Mucosa of rectum (tissue), 2 donors: ENCODE measurements around the gene ACD.

Source experiments
- H3K27ac ChIP-seq, 2 donors: one replicate each; pipeline ENCODE4 v1.7.0; 2013; ENCODE audit warnings: inconsistent platforms in 2 of 2, low read depth in 2 of 2, low read length in 2 of 2
- H3K27me3 ChIP-seq, 2 donors: one replicate each; pipeline ENCODE4 v1.7.0; 2013; ENCODE audit warnings: low read length in 2 of 2; ENCODE audit not compliant: control insufficient read depth in 2 of 2, insufficient read depth in 2 of 2
- H3K36me3 ChIP-seq, 2 donors: one replicate each; pipeline ENCODE4 v1.7.0; 2013; ENCODE audit warnings: low read length in 2 of 2; ENCODE audit not compliant: control insufficient read depth in 2 of 2, insufficient read depth in 2 of 2
- H3K4me1 ChIP-seq, 2 donors: one replicate each; pipeline ENCODE4 v1.7.0; 2013; ENCODE audit warnings: low read length in 2 of 2, mild to moderate bottlenecking in 1 of 2; ENCODE audit not compliant: control insufficient read depth in 2 of 2, insufficient read depth in 2 of 2
- H3K4me3 ChIP-seq, 2 donors: one replicate each; pipeline ENCODE4 v1.7.0; 2013; ENCODE audit warnings: low read length in 2 of 2
- H3K9ac ChIP-seq, 2 donors: one replicate each; pipeline ENCODE4 v1.7.0; 2013; ENCODE audit warnings: low read length in 2 of 2, low read depth in 1 of 2, mild to moderate bottlenecking in 1 of 2
- H3K9me3 ChIP-seq, 2 donors: one replicate each; pipeline ENCODE4 v1.7.0; 2013; ENCODE audit warnings: low read length in 2 of 2; ENCODE audit not compliant: control insufficient read depth in 2 of 2
- donor health status: healthy.
- donor health status: Normal muscosa, but diverticular disease.

Gene ACD

DNA sequence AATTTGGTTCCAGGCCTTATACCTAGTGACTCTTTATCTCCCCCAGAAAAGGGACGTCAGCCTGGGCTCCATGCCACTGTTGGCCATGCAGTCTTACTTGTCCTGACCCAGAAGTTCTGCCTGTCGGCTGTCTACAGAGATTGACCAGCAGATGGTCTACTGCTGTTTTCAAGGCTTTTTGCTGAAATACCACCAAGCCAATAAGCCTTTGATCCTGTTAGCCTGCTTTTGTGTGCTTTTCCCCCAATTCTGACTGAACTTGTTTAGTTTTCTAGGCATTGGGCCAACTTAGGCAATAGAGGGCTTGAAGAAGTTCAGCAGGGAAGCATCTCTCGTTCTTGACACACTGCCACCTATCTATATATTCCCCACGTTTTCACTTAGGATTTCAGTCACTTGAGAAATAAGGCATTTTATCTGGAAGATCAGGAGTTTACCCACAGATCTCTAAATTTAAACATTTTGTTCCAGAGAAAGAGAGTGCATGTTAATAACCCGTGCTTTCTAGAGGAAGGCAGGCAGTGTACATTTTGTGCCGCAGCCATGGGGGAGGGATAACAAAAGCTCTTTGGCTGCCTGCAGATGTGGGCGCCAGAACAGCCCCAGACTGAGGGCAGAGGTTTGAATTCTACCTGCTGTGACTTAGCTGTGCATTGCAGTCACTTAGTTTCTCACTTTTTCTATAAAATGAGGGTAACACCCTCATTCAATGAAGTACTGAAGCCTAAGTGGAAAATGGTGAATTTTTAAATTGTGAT is 27.5 kb downstream of the ACD start:
- no peak overlapping the region for H3K27ac ChIP-seq
- H3K4me3 ChIP-seq = no peak overlapping the region
- H3K9me3 ChIP-seq = no peaks in the 10 kb centered on the region
- no peaks in the 10 kb centered on the region for H3K27me3 ChIP-seq
- no peaks in the 10 kb centered on the region for H3K4me1 ChIP-seq
- H3K36me3 ChIP-seq = peaks cover 39 to 61% of the 10 kb centered on the region in 2 donors
- no peak overlapping the region for H3K9ac ChIP-seq

DNA sequence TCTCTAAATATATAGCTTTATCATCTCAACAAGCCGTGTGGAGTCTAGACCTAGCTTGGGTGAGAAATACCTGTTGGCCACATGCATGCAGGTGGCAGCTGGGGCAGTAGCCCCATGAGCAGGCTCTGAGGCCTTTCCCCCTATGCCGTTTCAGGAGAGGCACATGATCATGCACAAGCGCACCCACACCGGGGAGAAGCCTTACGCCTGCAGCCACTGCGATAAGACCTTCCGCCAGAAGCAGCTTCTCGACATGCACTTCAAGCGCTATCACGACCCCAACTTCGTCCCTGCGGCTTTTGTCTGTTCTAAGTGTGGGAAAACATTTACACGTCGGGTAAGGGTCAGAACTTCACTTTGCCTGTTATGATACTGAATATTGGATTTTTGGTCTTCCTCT is 31.8 kb downstream of the ACD start:
- Histone ChIP-seq H3K9ac (no peak overlapping the region), H3K9me3 (no peaks in the 10 kb centered on the region), H3K4me1 (no peaks in the 10 kb centered on the region), H3K27ac (no peak overlapping the region), H3K36me3 (peaks cover 50 to 63% of the 10 kb centered on the region in 2 donors), H3K4me3 (no peak overlapping the region), H3K27me3 (no peaks in the 10 kb centered on the region)

DNA sequence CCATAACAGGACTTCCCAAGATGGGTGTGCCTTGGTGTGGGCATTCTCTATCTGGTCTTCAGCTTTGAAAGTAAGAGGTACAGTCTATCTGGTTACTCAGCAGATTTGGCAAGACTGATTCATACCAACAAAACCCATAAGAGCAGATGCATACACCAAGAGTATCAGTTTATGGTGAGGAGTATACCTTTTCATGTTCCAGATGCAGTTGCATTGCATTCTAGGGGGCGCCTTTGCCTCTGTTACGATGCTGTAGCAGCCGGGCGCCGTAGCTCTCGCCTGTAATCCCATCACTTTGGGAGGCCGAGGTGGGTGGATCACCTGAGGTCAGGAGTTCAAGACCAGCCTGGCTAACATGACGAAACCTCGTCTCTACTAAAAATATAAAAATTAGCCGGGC is 46.3 kb downstream of the ACD start:
- Histone ChIP-seq H3K4me1 (no peaks in the 10 kb centered on the region), H3K36me3 (peaks cover 36 to 57% of the 10 kb centered on the region in 2 donors), H3K9me3 (no peaks in the 10 kb centered on the region), H3K9ac (no peak overlapping the region), H3K27ac (no peak overlapping the region), H3K27me3 (no peaks in the 10 kb centered on the region), H3K4me3 (no peak overlapping the region)

DNA sequence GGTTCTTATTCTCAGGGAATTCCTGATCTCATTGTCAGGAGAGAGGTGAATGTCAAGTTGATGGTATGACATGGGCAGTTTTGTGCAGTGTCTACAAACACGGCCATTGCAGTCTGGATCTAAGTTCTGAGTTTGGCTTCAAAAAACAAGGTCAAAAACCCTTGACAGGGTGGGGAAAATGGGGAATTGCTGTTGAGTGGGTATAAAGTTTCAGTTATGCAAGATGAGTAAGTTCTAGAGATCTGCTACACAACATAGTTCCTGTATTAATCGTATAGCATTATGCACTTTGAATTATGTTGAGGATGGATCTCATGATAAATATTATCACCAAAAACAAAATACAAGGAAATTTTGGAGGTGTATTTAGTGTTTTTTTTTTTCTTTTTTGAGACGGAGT is 51.7 kb downstream of the ACD start:
- no peaks in the 10 kb centered on the region for H3K4me1 ChIP-seq
- H3K27ac ChIP-seq = no peak overlapping the region
- H3K36me3 ChIP-seq = peaks cover 22 to 28% of the 10 kb centered on the region in 2 donors
- H3K27me3 ChIP-seq = no peaks in the 10 kb centered on the region
- no peak overlapping the region for H3K9ac ChIP-seq
- H3K4me3 ChIP-seq = no peak overlapping the region
- no peaks in the 10 kb centered on the region for H3K9me3 ChIP-seq
